ENCODE data around the gene SLC43A3.

GRCh38 chr11:57456960-57457642 is 30.2 kb upstream of the SLC43A3 start:
- TF ChIP-seq POLR2AphosphoS5 (IDR thresholded peaks at IDR 0.05; ENCODE audit: low read depth) (no peak), CTCF (IDR thresholded peaks at IDR 0.05; ENCODE audit: insufficient read depth, low read length) (peak; percentile 98), GABPA (IDR thresholded peaks at IDR 0.05; ENCODE audit: low read depth) (no peak), REST (IDR thresholded peaks at IDR 0.05; ENCODE audit: insufficient replicate concordance, low read depth) (no peak)
